MM.1S (cell line): ENCODE results near the gene TPCN1.

Source experiments
- CTCF ChIP-seq: fragments of 300-600 bp; sonication (generic); IDR thresholded peaks from 2 replicates; pipeline ENCODE4 v1.5.1; 2016; ENCODE audit warnings: antibody characterized with exemption, low read length, mixed read lengths
- EZH2 ChIP-seq: fragments of 300-600 bp; sonication (generic); optimal IDR thresholded peaks from 2 replicates; pipeline ENCODE3; 2017; ENCODE audit warnings: low read depth, mild to moderate bottlenecking, antibody characterized with exemption, low read length, mixed read lengths
- EZH2phosphoT487 ChIP-seq: fragments of 300-600 bp; sonication (generic); IDR thresholded peaks from 2 replicates; pipeline ENCODE4 v1.6.1; 2018; ENCODE audit warnings: antibody characterized with exemption, low read length

- TF ChIP-seq CTCF (no peak), EZH2 (no peak), EZH2phosphoT487 (no peak)
These were observed 124.1 kb downstream of the TPCN1 start for GRCh38 chr12:113345318-113345717.
